ENCODE results near the gene PTPRZ1.

DNA sequence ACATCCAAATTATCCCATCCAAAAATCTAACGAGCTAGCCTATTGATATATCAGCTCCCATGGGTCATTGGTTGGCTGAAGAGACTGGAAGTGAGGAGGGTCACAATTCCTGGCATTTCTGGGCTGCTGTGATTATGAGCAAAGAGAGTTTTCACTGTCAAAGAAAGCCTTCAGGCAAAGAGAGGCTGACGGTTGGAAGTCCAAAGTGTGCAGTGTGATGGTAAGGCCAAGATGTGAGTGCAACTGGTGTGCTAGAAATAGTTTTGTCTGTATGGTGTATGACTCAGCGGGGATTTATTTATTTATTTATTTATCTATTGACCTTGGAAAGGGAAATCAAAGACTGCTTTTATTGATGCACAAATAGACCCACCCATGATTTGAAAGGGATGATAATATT is 196.0 kb downstream of the PTPRZ1 start:
- TF ChIP-seq, protein P1, sequence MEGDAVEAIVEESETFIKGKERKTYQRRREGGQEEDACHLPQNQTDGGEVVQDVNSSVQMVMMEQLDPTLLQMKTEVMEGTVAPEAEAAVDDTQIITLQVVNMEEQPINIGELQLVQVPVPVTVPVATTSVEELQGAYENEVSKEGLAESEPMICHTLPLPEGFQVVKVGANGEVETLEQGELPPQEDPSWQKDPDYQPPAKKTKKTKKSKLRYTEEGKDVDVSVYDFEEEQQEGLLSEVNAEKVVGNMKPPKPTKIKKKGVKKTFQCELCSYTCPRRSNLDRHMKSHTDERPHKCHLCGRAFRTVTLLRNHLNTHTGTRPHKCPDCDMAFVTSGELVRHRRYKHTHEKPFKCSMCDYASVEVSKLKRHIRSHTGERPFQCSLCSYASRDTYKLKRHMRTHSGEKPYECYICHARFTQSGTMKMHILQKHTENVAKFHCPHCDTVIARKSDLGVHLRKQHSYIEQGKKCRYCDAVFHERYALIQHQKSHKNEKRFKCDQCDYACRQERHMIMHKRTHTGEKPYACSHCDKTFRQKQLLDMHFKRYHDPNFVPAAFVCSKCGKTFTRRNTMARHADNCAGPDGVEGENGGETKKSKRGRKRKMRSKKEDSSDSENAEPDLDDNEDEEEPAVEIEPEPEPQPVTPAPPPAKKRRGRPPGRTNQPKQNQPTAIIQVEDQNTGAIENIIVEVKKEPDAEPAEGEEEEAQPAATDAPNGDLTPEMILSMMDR (IDR thresholded peaks at IDR 0.05), result no peak
- TF ChIP-seq EZH2 (IDR thresholded peaks at IDR 0.05; ENCODE audit: borderline replicate concordance, insufficient read depth, low read depth, low read length, poor library complexity, severe bottlenecking), result no peak

All from B cell (primary cell).